IPS DF 6.9 (cell line): ENCODE results near the gene COL4A2.

Experiments used
- DNase-seq: peaks from one replicate; pipeline ENCODE4 v3.0.0-alpha.2; 2013; ENCODE audit warnings: low read depth, low spot score
- H3K27ac ChIP-seq: one replicate; pipeline ENCODE4 v1.5.1; 2013; ENCODE audit warnings: low read length, control low read depth
- H3K27me3 ChIP-seq: 2 replicates; pipeline ENCODE4 v1.6.1; 2013; ENCODE audit warnings: mild to moderate bottlenecking, low read length; ENCODE audit not compliant: control insufficient read depth, insufficient read depth
- H3K36me3 ChIP-seq: 2 replicates; pipeline ENCODE4 v1.6.1; 2013; ENCODE audit warnings: low read length; ENCODE audit not compliant: control insufficient read depth, insufficient read depth
- H3K4me1 ChIP-seq: 2 replicates; pipeline ENCODE4 v1.6.1; 2013; ENCODE audit warnings: low read length; ENCODE audit not compliant: control insufficient read depth, insufficient read depth
- H3K4me3 ChIP-seq: 2 replicates; pipeline ENCODE4 v1.5.1; 2013; ENCODE audit warnings: mild to moderate bottlenecking, low read length
- H3K9me3 ChIP-seq: 2 replicates; pipeline ENCODE4 v1.6.1; 2013; ENCODE audit warnings: low read length, inconsistent platforms; ENCODE audit not compliant: control insufficient read depth, insufficient read depth
- WGBS: extraction: QIAGEN DNeasy Blood & Tissue Kit; methylation state at CpG from one replicate; pipeline ENCODE4 v1.1.7; 2013; ENCODE audit warnings: mixed read lengths, missing lambda C conversion rate; ENCODE audit not compliant: insufficient read length, insufficient coverage; 5-methylcytosine and 5-hydroxymethylcytosine counted together

Gene COL4A2

DNA sequence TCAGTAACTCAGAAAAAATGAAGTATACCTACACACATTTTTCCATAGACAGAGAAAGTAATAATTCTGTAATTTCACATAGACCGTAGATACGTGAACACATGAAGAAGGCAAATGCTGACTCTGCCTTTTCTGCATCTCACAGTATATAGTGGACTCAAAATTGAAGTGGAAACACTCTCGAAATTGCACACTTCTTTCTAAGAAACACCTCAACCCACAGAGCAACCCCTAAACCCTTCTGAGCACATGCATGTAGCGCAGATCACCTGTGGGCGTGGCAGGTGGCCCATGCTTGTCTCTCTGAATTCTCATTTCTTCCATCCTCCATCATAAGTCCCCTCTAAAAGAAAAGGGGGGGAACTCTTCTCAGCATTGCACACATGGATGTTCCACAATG is 34.9 kb upstream of the COL4A2 start:
- no peaks in the 10 kb centered on the region for H3K4me1 ChIP-seq
- WGBS = no CpG with 5 or more reads among the region's 5 CpGs
- H3K27me3 ChIP-seq = no peaks in the 10 kb centered on the region
- DNase-seq = no peak
- no peak overlapping the region for H3K4me3 ChIP-seq
- H3K9me3 ChIP-seq = no peaks in the 10 kb centered on the region
- no peaks in the 10 kb centered on the region for H3K36me3 ChIP-seq
- H3K27ac ChIP-seq = no peak overlapping the region

- Histone ChIP-seq H3K36me3 (no peaks in the 10 kb centered on the region), H3K27ac (no peak overlapping the region), H3K27me3 (no peaks in the 10 kb centered on the region), H3K4me1 (no peaks in the 10 kb centered on the region), H3K9me3 (no peaks in the 10 kb centered on the region), H3K4me3 (no peak overlapping the region)
- no CpG with 5 or more reads among the region's 6 CpGs for WGBS
- DNase-seq = no peak
Observed at GRCh38 chr13:110272651-110273050, 34.4 kb upstream of the COL4A2 start.

- no peaks in the 10 kb centered on the region for H3K9me3 ChIP-seq
- no peaks in the 10 kb centered on the region for H3K36me3 ChIP-seq
- H3K4me3 ChIP-seq = no peak overlapping the region
- no peak overlapping the region for H3K27ac ChIP-seq
- WGBS = no CpG with 5 or more reads among the region's 6 CpGs
- no peaks in the 10 kb centered on the region for H3K27me3 ChIP-seq
- no peaks in the 10 kb centered on the region for H3K4me1 ChIP-seq
- no peak for DNase-seq
Observed at GRCh38 chr13:110273254-110273653, 33.8 kb upstream of the COL4A2 start.

GRCh38 chr13:110274687-110275086 is 32.4 kb upstream of the COL4A2 start:
- no CpG with 5 or more reads among the region's 5 CpGs for WGBS
- Histone ChIP-seq H3K4me3 (no peak overlapping the region), H3K9me3 (no peaks in the 10 kb centered on the region), H3K27me3 (no peaks in the 10 kb centered on the region), H3K36me3 (no peaks in the 10 kb centered on the region), H3K4me1 (no peaks in the 10 kb centered on the region), H3K27ac (no peak overlapping the region)
- DNase-seq = no peak

DNA sequence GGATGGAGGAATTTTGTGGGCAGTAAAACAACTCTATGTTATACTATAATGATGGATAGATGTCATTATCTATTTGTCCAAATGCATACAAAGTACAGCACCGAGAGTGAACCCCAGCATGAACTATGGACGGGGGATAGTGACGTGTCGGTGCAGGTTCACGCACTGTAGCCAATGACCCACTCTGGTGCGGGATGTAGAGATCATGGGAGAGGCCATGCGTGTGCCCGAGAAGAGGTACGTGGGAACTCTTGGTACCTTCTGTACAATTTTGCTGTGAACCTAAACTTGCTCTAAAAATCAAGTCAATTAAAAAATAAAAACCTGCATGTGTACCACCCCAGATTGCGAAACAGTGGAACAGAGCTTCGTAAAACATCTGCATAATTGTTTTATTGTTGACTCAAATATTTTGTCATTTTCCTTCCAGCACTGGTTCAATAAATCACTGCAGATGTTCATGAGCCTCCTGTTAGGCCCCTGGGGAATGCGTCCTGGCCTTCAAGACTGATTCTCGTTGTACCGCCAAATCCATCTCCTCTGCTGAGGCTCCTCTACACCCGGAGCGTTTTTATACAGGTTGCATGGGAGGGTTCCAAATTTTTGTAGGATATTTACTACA is 31.0 kb upstream of the COL4A2 start:
- DNase-seq = no peak
- Histone ChIP-seq H3K27ac (no peak overlapping the region), H3K4me1 (no peaks in the 10 kb centered on the region), H3K27me3 (no peaks in the 10 kb centered on the region), H3K9me3 (no peaks in the 10 kb centered on the region), H3K4me3 (no peak overlapping the region), H3K36me3 (no peaks in the 10 kb centered on the region)
- WGBS = no CpG with 5 or more reads among the region's 16 CpGs

GRCh38 chr13:110276553-110276950 is 30.5 kb upstream of the COL4A2 start:
- Histone ChIP-seq H3K9me3 (no peaks in the 10 kb centered on the region), H3K4me3 (no peak overlapping the region), H3K36me3 (no peaks in the 10 kb centered on the region), H3K4me1 (no peaks in the 10 kb centered on the region), H3K27ac (no peak overlapping the region), H3K27me3 (no peaks in the 10 kb centered on the region)
- no peak for DNase-seq
- WGBS = no CpG with 5 or more reads among the region's 5 CpGs

- Histone ChIP-seq H3K4me1 (no peaks in the 10 kb centered on the region), H3K36me3 (no peaks in the 10 kb centered on the region), H3K4me3 (no peak overlapping the region), H3K9me3 (no peaks in the 10 kb centered on the region), H3K27me3 (no peaks in the 10 kb centered on the region), H3K27ac (no peak overlapping the region)
- no peak for DNase-seq
- no CpG with 5 or more reads among the region's 5 CpGs for WGBS
Observed at GRCh38 chr13:110277357-110277975, 29.6 kb upstream of the COL4A2 start.

DNA sequence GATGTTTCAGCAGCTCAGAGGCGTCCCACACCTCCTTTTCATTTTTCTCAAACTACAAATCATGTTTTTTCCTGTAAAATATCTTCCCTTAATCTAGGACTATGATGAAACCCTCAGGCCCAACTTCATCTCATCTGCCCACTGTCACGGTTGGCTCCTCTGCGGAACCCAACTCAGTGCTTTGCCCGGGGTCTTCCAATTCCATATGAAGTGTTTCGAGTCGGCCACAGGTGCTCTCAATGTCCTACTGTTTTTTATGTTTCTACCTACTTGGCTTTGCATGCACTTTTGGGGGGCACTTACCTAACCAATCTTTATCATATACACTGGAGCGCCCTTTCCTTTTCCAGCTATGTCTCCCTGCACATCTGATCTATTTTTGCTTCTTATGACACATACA is 28.2 kb upstream of the COL4A2 start:
- no peaks in the 10 kb centered on the region for H3K9me3 ChIP-seq
- DNase-seq = no peak
- H3K4me3 ChIP-seq = no peak overlapping the region
- no peaks in the 10 kb centered on the region for H3K4me1 ChIP-seq
- no peaks in the 10 kb centered on the region for H3K27me3 ChIP-seq
- WGBS = 100% methylated on average over 1 of the region's 7 CpGs
- H3K36me3 ChIP-seq = no peaks in the 10 kb centered on the region
- H3K27ac ChIP-seq = no peak overlapping the region

DNA sequence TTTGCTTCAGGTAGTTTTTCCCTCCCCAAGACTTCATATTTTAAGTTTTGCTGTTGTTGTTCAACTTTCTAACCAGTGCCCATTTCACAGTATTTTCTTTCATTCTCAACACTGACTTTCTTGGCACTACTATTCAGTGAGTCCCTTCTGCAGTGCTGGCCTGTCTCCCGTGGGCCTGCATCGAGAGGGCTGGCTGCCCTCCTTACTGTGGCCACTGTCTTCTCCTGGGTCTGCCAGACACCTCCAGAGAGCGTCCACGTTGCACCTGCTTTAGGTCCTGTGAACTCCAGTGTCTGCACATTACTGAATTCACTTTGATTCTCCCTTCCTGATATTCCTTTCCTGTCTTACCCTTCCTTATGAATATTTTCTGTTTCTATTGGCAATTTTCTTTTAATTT is 27.4 kb upstream of the COL4A2 start:
- Histone ChIP-seq H3K27ac (no peak overlapping the region), H3K27me3 (no peaks in the 10 kb centered on the region), H3K4me1 (no peaks in the 10 kb centered on the region), H3K4me3 (no peak overlapping the region), H3K36me3 (no peaks in the 10 kb centered on the region), H3K9me3 (no peaks in the 10 kb centered on the region)
- no peak for DNase-seq
- WGBS = no CpG with 5 or more reads among the region's 4 CpGs

DNA sequence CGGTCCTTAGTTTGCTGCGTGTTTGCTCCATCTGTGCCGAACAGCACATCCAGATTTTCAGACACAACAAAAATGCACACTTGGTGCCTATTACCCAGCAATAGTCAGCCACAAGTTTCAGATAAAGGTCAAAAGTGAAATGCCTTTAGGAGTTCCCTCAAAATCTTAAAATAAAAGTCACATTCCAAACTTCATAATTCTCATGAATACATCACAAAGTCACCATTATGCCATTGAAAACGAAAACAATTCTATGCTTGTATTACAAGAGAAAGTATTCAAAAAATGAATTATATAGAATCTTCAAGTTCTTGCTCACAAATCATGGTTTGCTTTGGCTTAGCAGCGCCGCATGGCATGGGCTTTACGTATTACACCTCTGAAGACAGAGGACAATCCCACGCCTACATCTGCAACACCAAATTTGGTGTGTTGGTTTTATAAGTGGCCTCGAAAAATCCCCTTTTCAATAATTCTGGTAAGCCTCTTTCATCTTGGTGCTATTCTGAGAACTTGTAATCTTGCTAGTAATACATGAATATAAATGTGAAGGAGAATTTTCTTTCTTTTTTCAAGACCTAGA is 26.8 kb upstream of the COL4A2 start:
- WGBS = no CpG with 5 or more reads among the region's 9 CpGs
- no peak for DNase-seq
- Histone ChIP-seq H3K36me3 (no peaks in the 10 kb centered on the region), H3K27ac (no peak overlapping the region), H3K4me1 (no peaks in the 10 kb centered on the region), H3K4me3 (no peak overlapping the region), H3K27me3 (no peaks in the 10 kb centered on the region), H3K9me3 (no peaks in the 10 kb centered on the region)
